ENCODE data around the gene ZNF284. TPM values are rescaled to one million over a fixed set of nuclear protein-coding genes. Genes with fewer than 3 reads are reported as not detected.

Gene ZNF284
- total RNA-seq, 1 experiment from 2014 or later: 2.6 TPM

GRCh38 chr19:44026622-44027021 lies 45.3 kb upstream of the ZNF284 start:
- Histone ChIP-seq H3K4ac (ENCODE audit: low read depth, low read length) (no peak overlapping the region), H4K5ac (ENCODE audit: insufficient read length, low read depth, low read length) (no peak overlapping the region), H2AFZ (ENCODE audit: low read length) (no peak overlapping the region), H2BK15ac (ENCODE audit: low read depth, low read length) (no peak overlapping the region), H3K27ac (ENCODE audit: insufficient read length, low read depth, low read length) (no peak overlapping the region), H2BK20ac (ENCODE audit: low read depth, low read length, poor library complexity, severe bottlenecking) (no peak overlapping the region), H3K4me2 (ENCODE audit: insufficient read depth, insufficient read length, low read length) (no peak overlapping the region), H2BK5ac (ENCODE audit: insufficient read length, low read length) (no peak overlapping the region), H3T11ph (ENCODE audit: low read length) (no peak overlapping the region), H2BK12ac (ENCODE audit: insufficient read length, low read depth, low read length) (no peak overlapping the region), H3K23me2 (ENCODE audit: insufficient read length, low read depth, low read length, poor library complexity, severe bottlenecking) (peaks cover 7% of the 10 kb centered on the region), H3K27me3 (ENCODE audit: insufficient read depth, low read length) (no peaks in the 10 kb centered on the region), H4K20me1 (ENCODE audit: control insufficient read depth, insufficient read depth, insufficient read length) (no peaks in the 10 kb centered on the region), H3K9me3 (ENCODE audit: control insufficient read depth, low read depth, low read length) (peaks cover 19% of the 10 kb centered on the region), H3K14ac (ENCODE audit: insufficient read depth, low read length) (no peak overlapping the region), H4K8ac (replicated peaks; ENCODE audit: insufficient read length, low read depth, low read length) (no peak overlapping the region), H3K79me2 (ENCODE audit: insufficient read depth, low read length) (no peaks in the 10 kb centered on the region; the same call in 1 of the 2 replicates), H2AK5ac (ENCODE audit: insufficient read length, low read length) (no peak overlapping the region), H3K79me1 (ENCODE audit: insufficient read depth, low read depth, low read length, poor library complexity, severe bottlenecking) (no peaks in the 10 kb centered on the region), H3K23ac (ENCODE audit: insufficient read length, low read depth, low read length) (no peak overlapping the region), H3K56ac (ENCODE audit: insufficient read length, low read depth, low read length) (no peak overlapping the region), H3K18ac (ENCODE audit: insufficient read length, low read depth, low read length) (no peak overlapping the region), H2BK120ac (ENCODE audit: low read depth, low read length, poor library complexity, severe bottlenecking) (no peak overlapping the region), H4K91ac (ENCODE audit: insufficient read length, low read depth, low read length) (no peak overlapping the region), H3K9ac (ENCODE audit: extremely low read depth, insufficient read length, low read length) (no peak overlapping the region), H3K4me1 (ENCODE audit: insufficient read depth, low read length) (no peaks in the 10 kb centered on the region; the same call in 1 of the 2 replicates)
- peaks cover under 1% of the 10 kb centered on the region for H3K27me3 Mint-ChIP-seq (ENCODE audit: low read depth)
- peaks cover 48 to 53% (median 50%) of the 10 kb centered on the region in 3 experiments for H3K36me3 Mint-ChIP-seq (ENCODE audit: insufficient read depth in 1 of 3, low read depth in 3 of 3)
- no peak overlapping the region; a peak in 1 of 7 replicates for H3K27ac Mint-ChIP-seq
- TF ChIP-seq CTCF (conservative IDR thresholded peaks at IDR 0.05): no peak
- DNase-seq: no peak
- no CpG with 5 or more reads among the region's 6 CpGs for WGBS (ENCODE audit: extremely low coverage, insufficient read length, low lambda C conversion rate)
- peaks cover 10 to 11% of the 10 kb centered on the region in 2 experiments for H3K4me1 Mint-ChIP-seq
- H3K9me3 Mint-ChIP-seq: peaks cover 14 to 43% of the 10 kb centered on the region in 2 experiments
- no peak overlapping the region; a peak in 1 of 5 replicates for H3K4me3 Mint-ChIP-seq

Measured in H9 (cell line).